ENCODE results near the gene GABARAP.

Gene GABARAP

GRCh38 chr17:7219812-7220592 lies 22.2 kb downstream of the GABARAP start, which contains the start of the genes ACADVL and DLG4 (continued):
- TF ChIP-seq ZBTB26 (tag by site-specific recombination; optimal IDR thresholded peaks at IDR 0.05) (peak; percentile 84), ZBTB10 (tag by site-specific recombination; IDR thresholded peaks at IDR 0.05) (peak; percentile 93), SP2 (tag by site-specific recombination; IDR thresholded peaks at IDR 0.05) (0 out of 2 replicates have a peak, but pooled peaks have one; percentile 2), YY1 (tag by site-specific recombination; IDR thresholded peaks at IDR 0.05) (peak; percentile 26; the same call in 1 of the 2 replicates), ZNF335 (tag by site-specific recombination; conservative IDR thresholded peaks at IDR 0.05) (peak; percentile 98), PBX3 (CRISPR knock-in tag; IDR thresholded peaks at IDR 0.05) (0 out of 2 replicates have a peak, but pooled peaks have one; percentile 65), ZNF501 (tag by site-specific recombination; IDR thresholded peaks at IDR 0.05) (peak; percentile 79), RBAK (tag by site-specific recombination; IDR thresholded peaks at IDR 0.05) (no peak), KLF8 (tag by site-specific recombination; IDR thresholded peaks at IDR 0.05) (0 out of 2 replicates have a peak, but pooled peaks have one; percentile 53), ZFP37 (tag by site-specific recombination; IDR thresholded peaks at IDR 0.05) (peak; percentile 64; the same call in 1 of the 2 replicates), PRDM2 (tag by site-specific recombination; IDR thresholded peaks at IDR 0.05; ENCODE audit: borderline replicate concordance) (0 out of 2 replicates have a peak, but pooled peaks have one; percentile 38), ZFHX2 (tag by site-specific recombination; conservative IDR thresholded peaks at IDR 0.05) (peak; percentile 91), ZNF692 (tag by site-specific recombination; IDR thresholded peaks at IDR 0.05) (peak; percentile 56; the same call in 1 of the 2 replicates), ZNF302 (tag by site-specific recombination; IDR thresholded peaks at IDR 0.05; ENCODE audit: low read depth) (no peak), IKZF3 (tag by site-specific recombination; IDR thresholded peaks at IDR 0.05) (peak; percentile 68; the same call in 1 of the 2 replicates), KLF16 (tag by site-specific recombination; IDR thresholded peaks at IDR 0.05) (peak; percentile 78)
- TF ChIP-seq, protein P1, sequence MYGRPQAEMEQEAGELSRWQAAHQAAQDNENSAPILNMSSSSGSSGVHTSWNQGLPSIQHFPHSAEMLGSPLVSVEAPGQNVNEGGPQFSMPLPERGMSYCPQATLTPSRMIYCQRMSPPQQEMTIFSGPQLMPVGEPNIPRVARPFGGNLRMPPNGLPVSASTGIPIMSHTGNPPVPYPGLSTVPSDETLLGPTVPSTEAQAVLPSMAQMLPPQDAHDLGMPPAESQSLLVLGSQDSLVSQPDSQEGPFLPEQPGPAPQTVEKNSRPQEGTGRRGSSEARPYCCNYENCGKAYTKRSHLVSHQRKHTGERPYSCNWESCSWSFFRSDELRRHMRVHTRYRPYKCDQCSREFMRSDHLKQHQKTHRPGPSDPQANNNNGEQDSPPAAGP (tag by site-specific recombination; IDR thresholded peaks at IDR 0.05) = peak; percentile 39; the same call in 1 of the 2 replicates
- TF ChIP-seq, protein P2, sequence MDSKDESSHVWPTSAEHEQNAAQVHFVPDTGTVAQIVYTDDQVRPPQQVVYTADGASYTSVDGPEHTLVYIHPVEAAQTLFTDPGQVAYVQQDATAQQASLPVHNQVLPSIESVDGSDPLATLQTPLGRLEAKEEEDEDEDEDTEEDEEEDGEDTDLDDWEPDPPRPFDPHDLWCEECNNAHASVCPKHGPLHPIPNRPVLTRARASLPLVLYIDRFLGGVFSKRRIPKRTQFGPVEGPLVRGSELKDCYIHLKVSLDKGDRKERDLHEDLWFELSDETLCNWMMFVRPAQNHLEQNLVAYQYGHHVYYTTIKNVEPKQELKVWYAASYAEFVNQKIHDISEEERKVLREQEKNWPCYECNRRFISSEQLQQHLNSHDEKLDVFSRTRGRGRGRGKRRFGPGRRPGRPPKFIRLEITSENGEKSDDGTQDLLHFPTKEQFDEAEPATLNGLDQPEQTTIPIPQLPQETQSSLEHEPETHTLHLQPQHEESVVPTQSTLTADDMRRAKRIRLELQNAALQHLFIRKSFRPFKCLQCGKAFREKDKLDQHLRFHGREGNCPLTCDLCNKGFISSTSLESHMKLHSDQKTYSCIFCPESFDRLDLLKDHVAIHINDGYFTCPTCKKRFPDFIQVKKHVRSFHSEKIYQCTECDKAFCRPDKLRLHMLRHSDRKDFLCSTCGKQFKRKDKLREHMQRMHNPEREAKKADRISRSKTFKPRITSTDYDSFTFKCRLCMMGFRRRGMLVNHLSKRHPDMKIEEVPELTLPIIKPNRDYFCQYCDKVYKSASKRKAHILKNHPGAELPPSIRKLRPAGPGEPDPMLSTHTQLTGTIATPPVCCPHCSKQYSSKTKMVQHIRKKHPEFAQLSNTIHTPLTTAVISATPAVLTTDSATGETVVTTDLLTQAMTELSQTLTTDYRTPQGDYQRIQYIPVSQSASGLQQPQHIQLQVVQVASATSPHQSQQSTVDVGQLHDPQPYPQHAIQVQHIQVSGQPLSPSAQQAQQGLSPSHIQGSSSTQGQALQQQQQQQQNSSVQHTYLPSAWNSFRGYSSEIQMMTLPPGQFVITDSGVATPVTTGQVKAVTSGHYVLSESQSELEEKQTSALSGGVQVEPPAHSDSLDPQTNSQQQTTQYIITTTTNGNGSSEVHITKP (tag by site-specific recombination; IDR thresholded peaks at IDR 0.05) = peak; percentile 63
